Hematopoietic multipotent progenitor cell treated with erythropoietin and hydrocortisone succinate and interleukin-3 and kit ligand, for 8 days (in vitro differentiated cells): ENCODE data around the gene MS4A13.
"Not testable (repeated sequence)": the region's sequence is repeated elsewhere in the genome, so short reads cannot be mapped to it uniquely, and the experiment has no call there.

Source experiments
- DNase-seq: peaks from one replicate; pipeline ENCODE4 v3.0.0-alpha.2; 2015

Gene MS4A13

GRCh38 chr11:60515144-60515855, at the start of gene MS4A13:
Gene MS4A13 (plus strand): TSS chr11:60515392. CDS start chr11:60518084, 2,692 bp downstream.
- no peak for DNase-seq

- DNase-seq = no peak
Measured at GRCh38 chr11:60468829-60469228, 46.4 kb upstream of the MS4A13 start.

GRCh38 chr11:60469723-60470122, 45.5 kb upstream of the MS4A13 start:
- no peak for DNase-seq

GRCh38 chr11:60477035-60477445, 38.2 kb upstream of the MS4A13 start:
- DNase-seq = no peak

GRCh38 chr11:60482361-60482760, 32.8 kb upstream of the MS4A13 start:
- DNase-seq = peak; percentile 5

GRCh38 chr11:60485987-60486386, 29.2 kb upstream of the MS4A13 start:
- no peak for DNase-seq

- no peak for DNase-seq
Measured at GRCh38 chr11:60492488-60493009, 22.6 kb upstream of the MS4A13 start, which contains the start of gene MS4A12. Gene MS4A12 (plus strand): TSS chr11:60492778. CDS start chr11:60497319, 4,541 bp downstream.

- DNase-seq = no peak
Measured at GRCh38 chr11:60493454-60493853, 21.7 kb upstream of the MS4A13 start.

- DNase-seq = no peak
Measured at GRCh38 chr11:60498399-60498798, 16.8 kb upstream of the MS4A13 start.

GRCh38 chr11:60498853-60499252, 16.3 kb upstream of the MS4A13 start:
- DNase-seq = no peak

- no peak for DNase-seq
Measured at GRCh38 chr11:60500276-60500910, 14.8 kb upstream of the MS4A13 start.

GRCh38 chr11:60502221-60502775, 12.9 kb upstream of the MS4A13 start:
- DNase-seq = no peak

GRCh38 chr11:60504219-60504905, 10.8 kb upstream of the MS4A13 start:
- DNase-seq = peak; percentile 16

- not testable (repeated sequence) for DNase-seq
Measured at GRCh38 chr11:60509609-60510008, 5.6 kb upstream of the MS4A13 start.

- not testable (repeated sequence) for DNase-seq
Measured at GRCh38 chr11:60510209-60510608, 5.0 kb upstream of the MS4A13 start.

GRCh38 chr11:60511393-60511792, 3.8 kb upstream of the MS4A13 start:
- no peak for DNase-seq

GRCh38 chr11:60512651-60513225, 2.5 kb upstream of the MS4A13 start:
- DNase-seq = no peak

GRCh38 chr11:60513496-60514460, 1.4 kb upstream of the MS4A13 start:
- DNase-seq = no peak

- no peak for DNase-seq
Measured at GRCh38 chr11:60528465-60528864, 13.3 kb downstream of the MS4A13 start.

- DNase-seq = no peak
Measured at GRCh38 chr11:60528934-60529333, 13.7 kb downstream of the MS4A13 start.

- no peak for DNase-seq
Measured at GRCh38 chr11:60530454-60531100, 15.4 kb downstream of the MS4A13 start.
